Natural killer cell (primary cell): Measurements from ENCODE around the gene SUGP1. TPM values are rescaled to one million over a fixed set of nuclear protein-coding genes. Genes with fewer than 3 reads are reported as not detected.

Experiments used
- ATAC-seq, 3 donors: fragments of 150-1000 bp in 2 of 3; fragments of 200-7000 bp in 1 of 3; cut with Tn5 transposase; 1 replicate in 1 of 3; 2 replicates in 2 of 3; pipeline ENCODE4 v1.10.0; 2021; ENCODE audit warnings: mild to moderate bottlenecking in 2 of 3, moderate library complexity in 2 of 3
- DNase-seq, 2 donors: peaks; one replicate each; pipeline versions ENCODE4 v3.0.0 to v3.0.0-alpha.2; 2013 to 2021; ENCODE audit warnings: mixed read lengths in 1 of 2
- H3K27ac ChIP-seq: one replicate; pipeline ENCODE4 v1.5.1; 2013; ENCODE audit warnings: mild to moderate bottlenecking, low read length
- H3K27me3 ChIP-seq: one replicate; pipeline ENCODE4 v1.6.1; 2013; ENCODE audit warnings: low read length; ENCODE audit not compliant: control insufficient read depth, insufficient read depth
- H3K36me3 ChIP-seq: one replicate; pipeline ENCODE4 v1.6.1; 2013; ENCODE audit warnings: low read length; ENCODE audit not compliant: control insufficient read depth, insufficient read depth
- H3K4me1 ChIP-seq: one replicate; pipeline ENCODE4 v1.6.1; 2013; ENCODE audit warnings: low read length; ENCODE audit not compliant: control insufficient read depth, insufficient read depth
- H3K4me3 ChIP-seq: one replicate; pipeline ENCODE4 v1.5.1; 2013; ENCODE audit warnings: low read length
- H3K9me3 ChIP-seq: one replicate; pipeline ENCODE4 v1.6.1; 2013; ENCODE audit warnings: low read length; ENCODE audit not compliant: control insufficient read depth, insufficient read depth
- H3K27ac Mint-ChIP-seq, 2 donors: one replicate each; pipeline ENCODE4 v1.8.0; 2022; ENCODE audit warnings: mild to moderate bottlenecking in 2 of 2, mixed read lengths in 2 of 2, moderate library complexity in 1 of 2
- H3K27me3 Mint-ChIP-seq, 2 donors: one replicate each; pipeline ENCODE4 v1.8.0; 2022; ENCODE audit warnings: low read depth in 2 of 2, mixed read lengths in 2 of 2
- H3K36me3 Mint-ChIP-seq: one replicate; pipeline ENCODE4 v1.8.0; 2022; ENCODE audit warnings: mixed read lengths
- H3K4me1 Mint-ChIP-seq, 2 donors: one replicate each; pipeline ENCODE4 v1.8.0; 2022; ENCODE audit warnings: mixed read lengths in 2 of 2
- H3K4me3 Mint-ChIP-seq: one replicate; pipeline ENCODE4 v1.8.0; 2022; ENCODE audit warnings: mild to moderate bottlenecking, moderate library complexity, mixed read lengths
- H3K9me3 Mint-ChIP-seq, 2 donors: one replicate each; pipeline ENCODE4 v1.8.0; 2022; ENCODE audit warnings: mixed read lengths in 2 of 2
- WGBS: methylation state at CpG from one replicate; pipeline ENCODE4 v1.1.7; 2013; ENCODE audit warnings: missing lambda C conversion rate; ENCODE audit not compliant: insufficient coverage; 5-methylcytosine and 5-hydroxymethylcytosine counted together
- intact Hi-C: fragments of 100-400 bp; cut with micrococcal nuclease; formaldehyde crosslinking; loops from one replicate; pipeline ENCODE4 v1.14.2; 2022
- total RNA-seq, 4 donors: library from RNA; stranded (reverse); fragments of 120-200 nt in 1 of 4; gene quantifications; one replicate each; pipeline versions ENCODE4 v1.2.3 to v1.2.4, GENCODE V29; 2013 to 2022
- TF ChIP-seq, protein P1 (sequence below): fragments of 200-600 bp; IDR thresholded peaks from one replicate; pipeline ENCODE4 v1.8.0; 2022; ENCODE audit warnings: antibody characterized with exemption

The SUGP1 gene
- total RNA-seq, 3 donors from 2014 or later (not counting 1 experiment from before 2014, with no cell fraction given): 64.7 to 86.5 (median 75.8) TPM

DNA sequence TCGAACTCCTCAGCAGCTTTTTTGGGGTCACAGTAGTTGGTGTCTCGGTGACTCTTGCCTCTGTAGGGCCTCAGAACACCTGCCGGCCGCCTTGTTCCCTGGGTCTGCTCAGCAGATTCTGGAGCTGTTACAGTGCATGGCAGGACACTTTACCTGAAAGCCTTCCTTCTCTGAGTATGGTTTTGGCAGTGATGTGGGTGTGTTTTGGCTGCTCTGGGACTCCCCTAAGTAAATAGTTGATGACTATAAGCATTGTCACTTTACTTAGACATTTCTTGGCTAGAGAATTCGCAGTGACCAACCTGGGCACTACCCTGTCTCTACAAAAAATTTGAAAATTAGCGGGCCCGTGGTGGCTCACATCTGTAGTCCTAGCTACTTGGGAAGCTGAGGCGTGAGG, 7.4 kb upstream of the SUGP1 start:
- WGBS: 96% methylated on average over 8 of the region's 8 CpGs
- Mint-ChIP-seq H3K27ac (no peak overlapping the region), H3K4me1 (peaks cover 34 to 38% of the 10 kb centered on the region in 2 donors), H3K27me3 (no peaks in the 10 kb centered on the region), H3K36me3 (peaks cover 8% of the 10 kb centered on the region), H3K4me3 (no peak overlapping the region), H3K9me3 (no peaks in the 10 kb centered on the region)
- ATAC-seq (no peak), DNase-seq (no peak)
- TF ChIP-seq, protein P1, sequence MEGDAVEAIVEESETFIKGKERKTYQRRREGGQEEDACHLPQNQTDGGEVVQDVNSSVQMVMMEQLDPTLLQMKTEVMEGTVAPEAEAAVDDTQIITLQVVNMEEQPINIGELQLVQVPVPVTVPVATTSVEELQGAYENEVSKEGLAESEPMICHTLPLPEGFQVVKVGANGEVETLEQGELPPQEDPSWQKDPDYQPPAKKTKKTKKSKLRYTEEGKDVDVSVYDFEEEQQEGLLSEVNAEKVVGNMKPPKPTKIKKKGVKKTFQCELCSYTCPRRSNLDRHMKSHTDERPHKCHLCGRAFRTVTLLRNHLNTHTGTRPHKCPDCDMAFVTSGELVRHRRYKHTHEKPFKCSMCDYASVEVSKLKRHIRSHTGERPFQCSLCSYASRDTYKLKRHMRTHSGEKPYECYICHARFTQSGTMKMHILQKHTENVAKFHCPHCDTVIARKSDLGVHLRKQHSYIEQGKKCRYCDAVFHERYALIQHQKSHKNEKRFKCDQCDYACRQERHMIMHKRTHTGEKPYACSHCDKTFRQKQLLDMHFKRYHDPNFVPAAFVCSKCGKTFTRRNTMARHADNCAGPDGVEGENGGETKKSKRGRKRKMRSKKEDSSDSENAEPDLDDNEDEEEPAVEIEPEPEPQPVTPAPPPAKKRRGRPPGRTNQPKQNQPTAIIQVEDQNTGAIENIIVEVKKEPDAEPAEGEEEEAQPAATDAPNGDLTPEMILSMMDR: no peak
- intact Hi-C loops: no loop called here
- no peaks in the 10 kb centered on the region for H3K27me3 ChIP-seq
- no peaks in the 10 kb centered on the region for H3K9me3 ChIP-seq
- peaks cover 11% of the 10 kb centered on the region for H3K4me1 ChIP-seq
- peaks cover 35% of the 10 kb centered on the region for H3K36me3 ChIP-seq
- no peak overlapping the region for H3K27ac ChIP-seq
- no peak overlapping the region for H3K4me3 ChIP-seq

- ATAC-seq (no peak), DNase-seq (no peak)
- peaks cover 36 to 52% of the 10 kb centered on the region in 2 donors for H3K4me1 Mint-ChIP-seq
- H3K27ac ChIP-seq: no peak overlapping the region
- H3K36me3 Mint-ChIP-seq: peaks cover 8% of the 10 kb centered on the region
- no peaks in the 10 kb centered on the region for H3K27me3 Mint-ChIP-seq
- H3K27me3 ChIP-seq: no peaks in the 10 kb centered on the region
- H3K4me3 ChIP-seq: no peak overlapping the region
- WGBS: 93% methylated on average over 7 of the region's 7 CpGs
- TF ChIP-seq, protein P1: no peak
- intact Hi-C loops: no loop called here
- peak overlapping the region; percentile 8 to 54 for H3K27ac Mint-ChIP-seq
- no peaks in the 10 kb centered on the region for H3K9me3 ChIP-seq
- H3K4me1 ChIP-seq: peaks cover 31% of the 10 kb centered on the region
- no peaks in the 10 kb centered on the region for H3K9me3 Mint-ChIP-seq
- H3K4me3 Mint-ChIP-seq: peak overlapping the region; percentile 49
- peaks cover 24% of the 10 kb centered on the region for H3K36me3 ChIP-seq
These were observed 3.9 kb upstream of the SUGP1 start for GRCh38 chr19:19324059-19324770.

DNA sequence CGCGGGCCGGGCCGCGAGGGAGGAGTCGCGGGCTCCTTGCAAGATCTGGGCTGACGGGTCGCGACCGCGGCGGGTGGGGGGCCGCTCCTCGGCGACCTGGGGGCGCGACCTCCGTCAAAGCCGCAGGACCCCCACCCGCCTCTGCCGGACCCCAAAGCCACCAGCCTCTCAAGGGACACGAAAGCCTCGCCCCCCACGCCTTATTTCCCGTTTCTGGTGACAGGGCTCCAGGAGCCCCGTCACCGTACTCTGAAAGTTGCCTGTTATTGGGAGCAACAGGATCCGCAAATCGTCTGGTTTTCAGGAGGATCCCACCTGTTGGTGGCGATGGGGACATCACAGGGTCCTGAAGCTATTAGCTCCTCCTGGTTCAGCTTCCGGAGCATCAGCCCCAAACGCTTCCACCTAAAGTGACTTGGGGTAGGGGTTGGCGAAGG, 850 bp upstream of the SUGP1 start:
- peak overlapping the region; percentile 90 for H3K4me3 ChIP-seq
- intact Hi-C loops: no loop called here
- 1% methylated on average over 34 of the region's 34 CpGs for WGBS
- peaks cover 30 to 45% of the 10 kb centered on the region in 2 donors for H3K4me1 Mint-ChIP-seq
- no peak for ATAC-seq
- no peaks in the 10 kb centered on the region for H3K9me3 ChIP-seq
- TF ChIP-seq, protein P1: no peak
- peak overlapping the region; percentile 92 for H3K27ac ChIP-seq
- H3K4me3 Mint-ChIP-seq: peak overlapping the region; percentile 95
- H3K4me1 ChIP-seq: peaks cover 26% of the 10 kb centered on the region
- no peaks in the 10 kb centered on the region for H3K9me3 Mint-ChIP-seq
- H3K27me3 ChIP-seq: no peaks in the 10 kb centered on the region
- H3K27me3 Mint-ChIP-seq: no peaks in the 10 kb centered on the region
- peak overlapping the region; percentile 93 to 94 for H3K27ac Mint-ChIP-seq
- H3K36me3 Mint-ChIP-seq: peaks cover 8% of the 10 kb centered on the region
- DNase-seq: peak; percentile 21 to 43
- peaks cover 17% of the 10 kb centered on the region for H3K36me3 ChIP-seq
